ENCODE results near the gene C11orf97. TPM values are rescaled to one million over a fixed set of nuclear protein-coding genes. Genes with fewer than 3 reads are reported as not detected.

C11orf97 gene
- total RNA-seq, 1 donor from 2014 or later, result not detected

DNA sequence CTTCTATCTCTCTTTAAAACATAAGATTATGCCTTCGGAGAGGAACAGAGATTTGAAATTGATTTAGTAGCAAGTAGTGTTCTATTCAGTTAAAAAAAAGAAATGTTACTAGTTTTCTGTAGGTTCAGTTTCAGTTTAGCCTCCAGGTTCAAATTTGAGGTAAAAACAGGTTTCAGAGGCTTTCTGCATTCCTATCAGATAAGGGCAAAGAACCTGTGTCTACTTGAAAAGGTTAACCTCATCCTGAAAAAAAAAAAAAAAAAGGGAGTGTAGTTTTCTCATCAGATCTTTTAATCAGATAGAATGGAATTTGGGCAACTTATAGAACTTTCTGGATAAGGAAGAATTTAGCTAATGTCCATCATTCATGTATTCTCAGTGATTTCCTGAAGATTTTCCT is 12.1 kb downstream of the C11orf97 start:
- H3K36me3 Mint-ChIP-seq (ENCODE audit: low read depth, unreplicated experiment), result no peaks in the 10 kb centered on the region
- no peaks in the 10 kb centered on the region for H3K4me1 Mint-ChIP-seq (ENCODE audit: unreplicated experiment)
- TF ChIP-seq, protein P1, sequence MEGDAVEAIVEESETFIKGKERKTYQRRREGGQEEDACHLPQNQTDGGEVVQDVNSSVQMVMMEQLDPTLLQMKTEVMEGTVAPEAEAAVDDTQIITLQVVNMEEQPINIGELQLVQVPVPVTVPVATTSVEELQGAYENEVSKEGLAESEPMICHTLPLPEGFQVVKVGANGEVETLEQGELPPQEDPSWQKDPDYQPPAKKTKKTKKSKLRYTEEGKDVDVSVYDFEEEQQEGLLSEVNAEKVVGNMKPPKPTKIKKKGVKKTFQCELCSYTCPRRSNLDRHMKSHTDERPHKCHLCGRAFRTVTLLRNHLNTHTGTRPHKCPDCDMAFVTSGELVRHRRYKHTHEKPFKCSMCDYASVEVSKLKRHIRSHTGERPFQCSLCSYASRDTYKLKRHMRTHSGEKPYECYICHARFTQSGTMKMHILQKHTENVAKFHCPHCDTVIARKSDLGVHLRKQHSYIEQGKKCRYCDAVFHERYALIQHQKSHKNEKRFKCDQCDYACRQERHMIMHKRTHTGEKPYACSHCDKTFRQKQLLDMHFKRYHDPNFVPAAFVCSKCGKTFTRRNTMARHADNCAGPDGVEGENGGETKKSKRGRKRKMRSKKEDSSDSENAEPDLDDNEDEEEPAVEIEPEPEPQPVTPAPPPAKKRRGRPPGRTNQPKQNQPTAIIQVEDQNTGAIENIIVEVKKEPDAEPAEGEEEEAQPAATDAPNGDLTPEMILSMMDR (IDR thresholded peaks at IDR 0.05; ENCODE audit: unreplicated experiment), result no peak
- no peaks in the 10 kb centered on the region for H3K27me3 Mint-ChIP-seq (ENCODE audit: unreplicated experiment)
- no peak overlapping the region for H3K4me3 Mint-ChIP-seq (ENCODE audit: unreplicated experiment)
- H3K9me3 Mint-ChIP-seq (ENCODE audit: unreplicated experiment), result no peaks in the 10 kb centered on the region
- no peak for DNase-seq (ENCODE audit: low spot score)
- no peak overlapping the region for H3K27ac Mint-ChIP-seq (ENCODE audit: unreplicated experiment)

DNA sequence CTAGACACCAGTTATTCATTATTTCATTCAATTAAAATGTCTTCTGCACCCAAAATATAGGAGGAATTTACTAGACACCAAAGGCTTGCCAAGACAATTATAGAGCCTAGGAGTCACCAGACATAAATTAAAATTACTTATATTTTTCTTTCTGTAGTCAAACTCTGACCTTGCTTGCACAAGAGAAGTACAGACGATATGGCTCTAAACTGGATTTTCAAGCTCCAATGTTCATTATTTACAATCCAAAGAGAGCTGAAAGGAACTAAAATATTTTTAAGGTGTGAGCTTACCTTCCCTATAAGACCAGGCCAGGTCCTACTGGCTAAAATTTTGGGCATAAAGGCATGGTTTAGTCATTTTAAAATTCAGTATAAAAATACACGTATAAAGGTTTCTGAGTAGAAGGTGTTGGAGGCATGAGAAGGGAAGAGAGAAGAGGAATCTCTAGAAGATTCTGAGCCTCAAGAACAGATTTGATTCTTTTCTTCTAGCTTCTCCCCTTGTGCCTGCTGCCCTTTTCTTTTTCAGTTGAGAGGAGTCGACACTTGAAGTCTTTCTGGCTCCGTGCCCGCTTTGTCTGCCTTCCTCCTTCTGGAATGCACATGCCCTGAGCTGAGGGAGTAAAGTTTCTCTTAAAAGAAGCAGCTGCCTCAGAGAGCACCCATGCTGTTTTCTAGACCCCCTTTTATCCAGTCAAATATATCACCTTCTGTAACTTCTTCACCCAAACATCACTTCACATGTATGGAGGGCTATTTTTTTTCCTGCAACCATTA is 13.5 kb downstream of the C11orf97 start:
- Mint-ChIP-seq H3K27me3 (ENCODE audit: unreplicated experiment) (no peaks in the 10 kb centered on the region), H3K27ac (ENCODE audit: unreplicated experiment) (no peak overlapping the region), H3K4me1 (ENCODE audit: unreplicated experiment) (no peaks in the 10 kb centered on the region), H3K4me3 (ENCODE audit: unreplicated experiment) (no peak overlapping the region), H3K36me3 (ENCODE audit: low read depth, unreplicated experiment) (no peaks in the 10 kb centered on the region), H3K9me3 (ENCODE audit: unreplicated experiment) (no peaks in the 10 kb centered on the region)
- DNase-seq (ENCODE audit: low spot score), result no peak
- TF ChIP-seq, protein P1 (IDR thresholded peaks at IDR 0.05; ENCODE audit: unreplicated experiment), result no peak

DNA sequence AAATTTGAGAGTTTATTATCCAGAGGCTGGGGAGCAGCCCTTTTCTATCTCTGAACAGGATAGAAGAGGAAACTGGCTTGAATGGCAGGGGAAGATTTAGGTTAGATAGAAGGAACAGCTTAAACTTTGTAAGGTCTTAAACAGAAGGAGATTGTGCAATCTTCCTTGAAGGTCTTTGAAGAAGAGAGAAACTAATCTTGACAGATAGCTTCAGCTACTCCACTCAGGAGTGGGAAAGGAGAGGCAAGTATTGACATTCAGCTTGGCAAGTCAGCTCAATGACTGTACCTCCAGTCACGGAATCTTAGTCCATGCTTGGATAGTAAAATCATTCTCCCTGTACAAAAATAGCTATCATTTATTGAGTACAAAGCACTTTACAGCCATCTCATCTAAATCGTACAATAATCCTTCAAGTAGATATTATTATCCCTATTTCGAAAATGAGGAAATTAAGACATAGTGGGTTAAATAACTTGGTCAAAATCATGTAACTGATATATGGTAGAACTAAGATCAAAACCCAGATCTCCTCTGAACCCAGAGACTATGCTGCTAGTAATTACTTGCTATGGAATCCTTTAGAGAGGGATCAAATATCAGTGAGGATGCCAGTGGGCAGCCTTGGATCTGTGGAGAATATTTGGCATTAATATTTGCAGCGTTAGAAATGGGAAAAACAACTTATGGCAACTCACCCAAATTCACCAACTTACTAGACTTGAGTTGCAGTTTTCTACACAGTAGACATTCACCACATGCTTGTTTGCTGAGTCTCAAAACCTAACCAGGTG is 14.6 kb downstream of the C11orf97 start:
- no peaks in the 10 kb centered on the region for H3K36me3 Mint-ChIP-seq (ENCODE audit: low read depth, unreplicated experiment)
- TF ChIP-seq, protein P1 (IDR thresholded peaks at IDR 0.05; ENCODE audit: unreplicated experiment), result no peak
- no peaks in the 10 kb centered on the region for H3K27me3 Mint-ChIP-seq (ENCODE audit: unreplicated experiment)
- DNase-seq (ENCODE audit: low spot score), result no peak
- H3K9me3 Mint-ChIP-seq (ENCODE audit: unreplicated experiment), result no peaks in the 10 kb centered on the region
- H3K4me3 Mint-ChIP-seq (ENCODE audit: unreplicated experiment), result no peak overlapping the region
- no peaks in the 10 kb centered on the region for H3K4me1 Mint-ChIP-seq (ENCODE audit: unreplicated experiment)
- no peak overlapping the region for H3K27ac Mint-ChIP-seq (ENCODE audit: unreplicated experiment)

DNA sequence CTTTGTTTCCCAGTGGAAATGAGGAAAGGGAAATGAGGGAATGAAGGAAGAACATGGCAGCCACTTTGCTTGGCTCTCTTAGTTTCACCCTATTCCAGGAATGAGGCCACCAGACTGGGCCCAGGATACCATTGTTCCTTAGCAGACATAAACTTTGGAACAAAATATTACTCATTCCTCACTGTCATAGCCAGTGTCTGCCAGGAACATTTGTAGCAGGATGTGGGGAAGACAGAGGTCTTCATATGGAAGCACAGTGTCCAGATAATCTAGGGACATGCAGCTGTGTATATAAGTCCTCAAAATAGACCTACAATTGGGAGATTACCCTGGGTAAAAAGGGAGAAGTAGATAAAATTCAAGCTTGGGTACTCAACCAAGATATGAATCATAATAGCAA is 16.3 kb downstream of the C11orf97 start:
- peaks cover under 1% of the 10 kb centered on the region for H3K4me1 Mint-ChIP-seq (ENCODE audit: unreplicated experiment)

More for the DNA sequence above, 16.3 kb downstream of the C11orf97 start:
- Mint-ChIP-seq H3K27me3 (ENCODE audit: unreplicated experiment) (no peaks in the 10 kb centered on the region), H3K27ac (ENCODE audit: unreplicated experiment) (no peak overlapping the region), H3K9me3 (ENCODE audit: unreplicated experiment) (no peaks in the 10 kb centered on the region), H3K4me3 (ENCODE audit: unreplicated experiment) (no peak overlapping the region), H3K36me3 (ENCODE audit: low read depth, unreplicated experiment) (no peaks in the 10 kb centered on the region)
- DNase-seq (ENCODE audit: low spot score), result no peak
- TF ChIP-seq, protein P1 (IDR thresholded peaks at IDR 0.05; ENCODE audit: unreplicated experiment), result no peak
